ENCODE measurements around the gene IL21R.

DNA sequence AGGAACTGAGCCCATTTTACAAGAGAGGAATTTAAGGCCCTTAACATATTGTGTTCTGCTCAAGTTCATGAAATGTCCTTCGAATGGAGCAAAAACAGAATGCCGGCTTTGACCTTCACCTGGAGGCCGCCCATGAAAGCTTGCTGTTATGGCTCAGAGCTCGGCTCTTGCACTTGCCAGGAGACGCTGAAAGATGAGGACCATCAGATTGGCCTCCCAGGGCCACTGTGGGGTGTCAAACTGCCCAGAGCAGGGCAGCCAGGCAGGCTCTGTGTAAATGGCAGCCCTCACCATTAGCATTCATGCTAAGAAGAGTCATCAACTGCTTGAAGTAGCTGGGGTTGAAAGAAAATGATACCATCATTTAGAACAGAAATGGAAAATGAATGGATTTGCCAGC, 39.3 kb downstream of the IL21R start:
- no peak for TF ChIP-seq POLR2A (IDR thresholded peaks at IDR 0.05)
- TF ChIP-seq, protein P1, sequence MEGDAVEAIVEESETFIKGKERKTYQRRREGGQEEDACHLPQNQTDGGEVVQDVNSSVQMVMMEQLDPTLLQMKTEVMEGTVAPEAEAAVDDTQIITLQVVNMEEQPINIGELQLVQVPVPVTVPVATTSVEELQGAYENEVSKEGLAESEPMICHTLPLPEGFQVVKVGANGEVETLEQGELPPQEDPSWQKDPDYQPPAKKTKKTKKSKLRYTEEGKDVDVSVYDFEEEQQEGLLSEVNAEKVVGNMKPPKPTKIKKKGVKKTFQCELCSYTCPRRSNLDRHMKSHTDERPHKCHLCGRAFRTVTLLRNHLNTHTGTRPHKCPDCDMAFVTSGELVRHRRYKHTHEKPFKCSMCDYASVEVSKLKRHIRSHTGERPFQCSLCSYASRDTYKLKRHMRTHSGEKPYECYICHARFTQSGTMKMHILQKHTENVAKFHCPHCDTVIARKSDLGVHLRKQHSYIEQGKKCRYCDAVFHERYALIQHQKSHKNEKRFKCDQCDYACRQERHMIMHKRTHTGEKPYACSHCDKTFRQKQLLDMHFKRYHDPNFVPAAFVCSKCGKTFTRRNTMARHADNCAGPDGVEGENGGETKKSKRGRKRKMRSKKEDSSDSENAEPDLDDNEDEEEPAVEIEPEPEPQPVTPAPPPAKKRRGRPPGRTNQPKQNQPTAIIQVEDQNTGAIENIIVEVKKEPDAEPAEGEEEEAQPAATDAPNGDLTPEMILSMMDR (IDR thresholded peaks at IDR 0.05), result no peak
